SU-DHL-6 (cell line): Measurements from ENCODE around the gene TMEM231.

Source experiments
- EZH2phosphoT487 ChIP-seq: fragments of 200-600 bp; sonication (generic), shearing (Covaris generic); conservative IDR thresholded peaks from 2 replicates; pipeline ENCODE4 v1.6.1; 2018; ENCODE audit warnings: mild to moderate bottlenecking, antibody characterized with exemption, low read length, moderate library complexity, mixed read lengths
- TF ChIP-seq, protein P1 (sequence below): fragments of 200-600 bp; sonication (generic); IDR thresholded peaks from one replicate; pipeline ENCODE4 v1.5.1; 2017; ENCODE audit warnings: antibody characterized with exemption, mild to moderate bottlenecking, low read length, moderate library complexity; ENCODE audit not compliant: insufficient read depth, poor library complexity, severe bottlenecking

DNA sequence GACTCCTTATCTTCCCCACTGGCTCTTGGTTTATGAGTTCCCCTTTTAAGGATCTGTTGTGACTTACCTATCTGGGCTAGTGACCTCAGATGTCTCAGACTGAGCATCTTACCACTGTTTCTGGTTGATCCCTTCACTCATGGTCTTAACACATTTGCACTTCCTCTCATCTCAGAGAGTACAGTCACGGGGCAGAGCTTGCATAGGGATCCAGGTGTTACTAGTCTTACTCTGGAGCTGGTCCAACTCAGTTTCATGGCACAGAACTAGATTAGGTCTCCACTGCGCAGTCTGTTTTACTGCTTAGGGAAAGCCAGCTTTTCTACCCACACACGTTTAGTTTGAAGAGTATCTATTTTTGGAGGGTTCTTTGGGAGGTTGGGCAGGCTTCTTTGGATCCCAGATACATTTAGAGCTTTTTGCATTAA, 20.3 kb upstream of the TMEM231 start:
- TF ChIP-seq, protein P1, sequence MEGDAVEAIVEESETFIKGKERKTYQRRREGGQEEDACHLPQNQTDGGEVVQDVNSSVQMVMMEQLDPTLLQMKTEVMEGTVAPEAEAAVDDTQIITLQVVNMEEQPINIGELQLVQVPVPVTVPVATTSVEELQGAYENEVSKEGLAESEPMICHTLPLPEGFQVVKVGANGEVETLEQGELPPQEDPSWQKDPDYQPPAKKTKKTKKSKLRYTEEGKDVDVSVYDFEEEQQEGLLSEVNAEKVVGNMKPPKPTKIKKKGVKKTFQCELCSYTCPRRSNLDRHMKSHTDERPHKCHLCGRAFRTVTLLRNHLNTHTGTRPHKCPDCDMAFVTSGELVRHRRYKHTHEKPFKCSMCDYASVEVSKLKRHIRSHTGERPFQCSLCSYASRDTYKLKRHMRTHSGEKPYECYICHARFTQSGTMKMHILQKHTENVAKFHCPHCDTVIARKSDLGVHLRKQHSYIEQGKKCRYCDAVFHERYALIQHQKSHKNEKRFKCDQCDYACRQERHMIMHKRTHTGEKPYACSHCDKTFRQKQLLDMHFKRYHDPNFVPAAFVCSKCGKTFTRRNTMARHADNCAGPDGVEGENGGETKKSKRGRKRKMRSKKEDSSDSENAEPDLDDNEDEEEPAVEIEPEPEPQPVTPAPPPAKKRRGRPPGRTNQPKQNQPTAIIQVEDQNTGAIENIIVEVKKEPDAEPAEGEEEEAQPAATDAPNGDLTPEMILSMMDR, result no peak
- TF ChIP-seq EZH2phosphoT487, result no peak
